ENCODE results near the gene PMPCA.

Gene PMPCA

GRCh38 chr9:136438548-136439480, 28.4 kb downstream of the PMPCA start:
- no peak for DNase-seq

- DNase-seq, result peak; percentile 39
Measured at GRCh38 chr9:136439481-136440408, 29.3 kb downstream of the PMPCA start, which contains the start of gene INPP5E. INPP5E (minus strand) TSS chr9:136439845; CDS start chr9:136439419, 426 bp downstream.

- DNase-seq, result no peak
Measured at GRCh38 chr9:136441191-136441680, 30.8 kb downstream of the PMPCA start.

- DNase-seq, result no peak
Measured at GRCh38 chr9:136441681-136442245, 31.3 kb downstream of the PMPCA start.

- no peak for DNase-seq
Measured at GRCh38 chr9:136442265-136442664, 31.8 kb downstream of the PMPCA start.

GRCh38 chr9:136443087-136443486, 32.6 kb downstream of the PMPCA start:
- no peak for DNase-seq

GRCh38 chr9:136443687-136444086, 33.2 kb downstream of the PMPCA start:
- no peak for DNase-seq

- DNase-seq, result no peak
Measured at GRCh38 chr9:136444102-136444501, 33.6 kb downstream of the PMPCA start.

GRCh38 chr9:136445799-136446198, 35.3 kb downstream of the PMPCA start:
- DNase-seq, result no peak

GRCh38 chr9:136447173-136447778, 36.8 kb downstream of the PMPCA start:
- no peak for DNase-seq

- no peak for DNase-seq
Measured at GRCh38 chr9:136448655-136449054, 38.2 kb downstream of the PMPCA start.

GRCh38 chr9:136451221-136451877, 40.9 kb downstream of the PMPCA start:
- DNase-seq, result no peak

- DNase-seq, result no peak
Measured at GRCh38 chr9:136453326-136453725, 42.9 kb downstream of the PMPCA start.

GRCh38 chr9:136454026-136454796, 43.8 kb downstream of the PMPCA start:
- no peak for DNase-seq

- DNase-seq, result no peak
Measured at GRCh38 chr9:136455043-136456002, 44.9 kb downstream of the PMPCA start.

GRCh38 chr9:136456258-136456657, 45.8 kb downstream of the PMPCA start:
- DNase-seq, result no peak

- DNase-seq, result no peak
Measured at GRCh38 chr9:136457326-136457725, 46.9 kb downstream of the PMPCA start.

GRCh38 chr9:136459425-136459824, 49.0 kb downstream of the PMPCA start:
- DNase-seq, result no peak

- no peak for DNase-seq
Measured at GRCh38 chr9:136460772-136461325, 50.4 kb downstream of the PMPCA start.

GRCh38 chr9:136462664-136463063, 52.2 kb downstream of the PMPCA start:
- DNase-seq, result no peak
